Amygdala (tissue), 56 donors: ENCODE results near the gene PHACTR3.

Experiments
- DNase-seq, 56 donors: peaks; one replicate each; lab custom pipeline; 2025; lab: John Stamatoyannopoulos, UW

Gene PHACTR3

GRCh38 chr20:59666586-59666985 lies 62.2 kb downstream of the PHACTR3 start:
- no peak for DNase-seq

GRCh38 chr20:59667131-59667530 lies 62.8 kb downstream of the PHACTR3 start:
- DNase-seq, result no peak

- no peak for DNase-seq
Measured at GRCh38 chr20:59667981-59668515, 63.7 kb downstream of the PHACTR3 start.

GRCh38 chr20:59668926-59669850 lies 64.8 kb downstream of the PHACTR3 start:
- no peak for DNase-seq

GRCh38 chr20:59670786-59671492 lies 66.6 kb downstream of the PHACTR3 start:
- DNase-seq, result peak in 11 of 56 donors; percentile 23 to 81 (median 38)

- no peak for DNase-seq
Measured at GRCh38 chr20:59671661-59672471, 67.5 kb downstream of the PHACTR3 start.

- no peak for DNase-seq
Measured at GRCh38 chr20:59672576-59672975, 68.2 kb downstream of the PHACTR3 start.

- DNase-seq, result no peak
Measured at GRCh38 chr20:59673288-59673997, 69.1 kb downstream of the PHACTR3 start.

GRCh38 chr20:59673998-59674445 lies 69.7 kb downstream of the PHACTR3 start:
- DNase-seq, result no peak

GRCh38 chr20:59676126-59676850 lies 71.9 kb downstream of the PHACTR3 start:
- peak in 6 of 56 donors; percentile 21 to 47 (median 33) for DNase-seq

GRCh38 chr20:59676851-59677182 lies 72.5 kb downstream of the PHACTR3 start:
- peak in 2 of 56 donors; percentile 37 to 46 for DNase-seq

- no peak for DNase-seq
Measured at GRCh38 chr20:59677586-59677985, 73.2 kb downstream of the PHACTR3 start.

- peak in 7 of 56 donors; percentile 25 to 50 (median 40) for DNase-seq
Measured at GRCh38 chr20:59678288-59678687, 73.9 kb downstream of the PHACTR3 start.

GRCh38 chr20:59678951-59679350 lies 74.6 kb downstream of the PHACTR3 start:
- DNase-seq, result no peak

- DNase-seq, result no peak
Measured at GRCh38 chr20:59680148-59680650, 75.9 kb downstream of the PHACTR3 start.

GRCh38 chr20:59680852-59681251 lies 76.5 kb downstream of the PHACTR3 start:
- no peak for DNase-seq

- peak in 6 of 56 donors; percentile 21 to 37 (median 28) for DNase-seq
Measured at GRCh38 chr20:59682603-59683002, 78.3 kb downstream of the PHACTR3 start.

- DNase-seq, result peak in 1 of 56 donors; percentile 16
Measured at GRCh38 chr20:59683181-59683580, 78.8 kb downstream of the PHACTR3 start.
